ENCODE measurements around the gene KIAA0319L.

Gene KIAA0319L

DNA sequence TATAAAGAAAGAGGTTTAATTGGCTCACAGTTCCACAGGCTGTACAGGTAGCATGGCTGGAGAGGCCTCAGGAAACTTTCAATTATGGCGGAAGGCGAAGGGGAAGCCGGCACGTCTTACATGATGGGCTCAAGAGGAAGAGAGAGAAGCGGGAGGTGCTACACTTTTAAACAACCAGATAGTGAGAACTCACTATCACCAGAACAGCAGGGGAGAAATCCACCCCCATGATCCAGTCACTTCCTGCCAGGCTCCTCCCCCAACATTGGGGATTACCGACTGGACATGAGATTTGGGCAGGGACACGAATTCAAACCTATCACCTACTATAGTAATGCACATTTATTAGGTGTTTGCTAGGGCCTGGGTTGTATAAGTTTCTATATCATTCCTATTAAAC lies 170.9 kb downstream of the KIAA0319L start:
- no peak for DNase-seq (ENCODE audit: low read depth in 2 of 2)
- TF ChIP-seq, protein P1, sequence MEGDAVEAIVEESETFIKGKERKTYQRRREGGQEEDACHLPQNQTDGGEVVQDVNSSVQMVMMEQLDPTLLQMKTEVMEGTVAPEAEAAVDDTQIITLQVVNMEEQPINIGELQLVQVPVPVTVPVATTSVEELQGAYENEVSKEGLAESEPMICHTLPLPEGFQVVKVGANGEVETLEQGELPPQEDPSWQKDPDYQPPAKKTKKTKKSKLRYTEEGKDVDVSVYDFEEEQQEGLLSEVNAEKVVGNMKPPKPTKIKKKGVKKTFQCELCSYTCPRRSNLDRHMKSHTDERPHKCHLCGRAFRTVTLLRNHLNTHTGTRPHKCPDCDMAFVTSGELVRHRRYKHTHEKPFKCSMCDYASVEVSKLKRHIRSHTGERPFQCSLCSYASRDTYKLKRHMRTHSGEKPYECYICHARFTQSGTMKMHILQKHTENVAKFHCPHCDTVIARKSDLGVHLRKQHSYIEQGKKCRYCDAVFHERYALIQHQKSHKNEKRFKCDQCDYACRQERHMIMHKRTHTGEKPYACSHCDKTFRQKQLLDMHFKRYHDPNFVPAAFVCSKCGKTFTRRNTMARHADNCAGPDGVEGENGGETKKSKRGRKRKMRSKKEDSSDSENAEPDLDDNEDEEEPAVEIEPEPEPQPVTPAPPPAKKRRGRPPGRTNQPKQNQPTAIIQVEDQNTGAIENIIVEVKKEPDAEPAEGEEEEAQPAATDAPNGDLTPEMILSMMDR (IDR thresholded peaks at IDR 0.05; ENCODE audit: low read depth, low read length), result no peak
- no peak overlapping the region for H3K4me3 ChIP-seq (replicated peaks in 1 of 2; ENCODE audit: low read depth in 2 of 2, low read length in 2 of 2)

All from cardiac fibroblast (primary cell).